GM12875 (cell line): ENCODE results near the gene DBP.

Experiments
- H3K4me3 ChIP-seq: one replicate; pipeline ENCODE4 v1.5.1; 2011; ENCODE audit warnings: low read depth, low read length, control low read depth
- CTCF ChIP-seq: IDR thresholded peaks from 2 replicates; pipeline ENCODE4 v1.5.1; 2011; ENCODE audit warnings: low read depth, mild to moderate bottlenecking, control low read depth, inconsistent platforms, low read length, moderate library complexity, borderline replicate concordance; ENCODE audit not compliant: insufficient read depth

Gene DBP

GRCh38 chr19:48582168-48582567, 55.0 kb downstream of the DBP start:
- H3K4me3 ChIP-seq, result no peak overlapping the region
- TF ChIP-seq CTCF, result no peak
